GM12872 (cell line): ENCODE measurements around the gene NR4A3.

ENCODE experiments used
- TF ChIP-seq, protein P1 (sequence below): IDR thresholded peaks from 3 replicates; pipeline ENCODE4 v1.5.1; 2011; ENCODE audit warnings: low read depth, mild to moderate bottlenecking, low read length, moderate library complexity; ENCODE audit not compliant: insufficient read depth

Gene NR4A3

DNA sequence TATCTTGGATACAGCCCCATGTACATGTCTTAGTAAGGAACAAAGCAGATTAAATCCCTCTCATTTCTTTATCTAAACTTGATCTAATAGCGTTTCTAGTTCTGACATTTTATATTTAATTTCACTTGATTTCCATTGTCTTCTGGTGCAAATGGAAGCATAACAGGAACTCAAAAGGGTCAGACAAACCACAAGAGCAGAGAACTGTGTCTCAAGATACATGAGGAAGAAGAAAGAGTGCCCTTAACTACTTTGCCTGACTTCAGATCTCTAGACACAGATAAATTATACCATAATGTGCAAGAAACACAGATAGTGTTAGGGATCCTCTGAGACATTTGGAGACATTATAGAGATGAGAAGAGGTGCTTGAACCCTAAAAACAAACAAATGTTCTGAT, 64.1 kb downstream of the NR4A3 start:
- TF ChIP-seq, protein P1, sequence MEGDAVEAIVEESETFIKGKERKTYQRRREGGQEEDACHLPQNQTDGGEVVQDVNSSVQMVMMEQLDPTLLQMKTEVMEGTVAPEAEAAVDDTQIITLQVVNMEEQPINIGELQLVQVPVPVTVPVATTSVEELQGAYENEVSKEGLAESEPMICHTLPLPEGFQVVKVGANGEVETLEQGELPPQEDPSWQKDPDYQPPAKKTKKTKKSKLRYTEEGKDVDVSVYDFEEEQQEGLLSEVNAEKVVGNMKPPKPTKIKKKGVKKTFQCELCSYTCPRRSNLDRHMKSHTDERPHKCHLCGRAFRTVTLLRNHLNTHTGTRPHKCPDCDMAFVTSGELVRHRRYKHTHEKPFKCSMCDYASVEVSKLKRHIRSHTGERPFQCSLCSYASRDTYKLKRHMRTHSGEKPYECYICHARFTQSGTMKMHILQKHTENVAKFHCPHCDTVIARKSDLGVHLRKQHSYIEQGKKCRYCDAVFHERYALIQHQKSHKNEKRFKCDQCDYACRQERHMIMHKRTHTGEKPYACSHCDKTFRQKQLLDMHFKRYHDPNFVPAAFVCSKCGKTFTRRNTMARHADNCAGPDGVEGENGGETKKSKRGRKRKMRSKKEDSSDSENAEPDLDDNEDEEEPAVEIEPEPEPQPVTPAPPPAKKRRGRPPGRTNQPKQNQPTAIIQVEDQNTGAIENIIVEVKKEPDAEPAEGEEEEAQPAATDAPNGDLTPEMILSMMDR = no peak

DNA sequence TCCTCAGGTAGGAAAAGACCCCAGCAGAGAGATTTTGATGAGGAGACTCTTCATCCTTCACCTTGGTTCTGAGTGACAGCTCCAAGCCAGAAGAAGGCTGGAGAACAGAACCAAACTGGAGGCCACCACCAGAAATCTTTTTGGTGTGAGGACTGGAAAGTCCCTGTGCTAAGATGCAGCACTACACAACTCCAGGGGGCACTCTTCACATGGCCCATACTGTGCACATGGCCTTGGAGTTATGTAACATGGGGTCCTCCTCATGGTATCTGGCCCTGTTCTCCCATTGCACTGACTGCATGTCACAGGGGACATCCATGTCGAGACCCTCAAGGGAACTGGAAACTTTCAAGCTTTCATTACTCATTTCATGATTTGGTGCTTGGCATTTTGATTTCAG, 67.4 kb downstream of the NR4A3 start:
- TF ChIP-seq, protein P1 = peak; percentile 31; the same call in 1 of the 3 replicates

DNA sequence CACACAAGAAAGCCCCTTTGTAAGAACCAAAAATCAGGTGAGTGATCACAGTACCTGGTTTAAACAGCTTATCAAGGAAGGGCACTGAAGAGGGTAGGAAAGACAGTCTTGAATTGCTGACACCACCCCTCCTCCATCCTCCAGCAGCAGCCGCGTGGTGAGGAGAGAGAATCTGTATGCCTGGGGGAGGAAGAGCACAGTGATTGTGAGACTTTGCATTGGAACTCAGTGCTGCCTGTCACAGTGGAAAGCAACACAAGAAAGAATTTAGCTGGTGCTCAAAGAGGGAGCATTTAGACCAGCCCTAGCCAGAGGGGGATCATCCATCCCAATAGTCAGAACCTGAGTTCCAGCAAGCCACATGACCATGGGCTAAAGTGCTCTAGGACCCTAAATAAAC, 73.1 kb downstream of the NR4A3 start:
- TF ChIP-seq, protein P1 = no peak

DNA sequence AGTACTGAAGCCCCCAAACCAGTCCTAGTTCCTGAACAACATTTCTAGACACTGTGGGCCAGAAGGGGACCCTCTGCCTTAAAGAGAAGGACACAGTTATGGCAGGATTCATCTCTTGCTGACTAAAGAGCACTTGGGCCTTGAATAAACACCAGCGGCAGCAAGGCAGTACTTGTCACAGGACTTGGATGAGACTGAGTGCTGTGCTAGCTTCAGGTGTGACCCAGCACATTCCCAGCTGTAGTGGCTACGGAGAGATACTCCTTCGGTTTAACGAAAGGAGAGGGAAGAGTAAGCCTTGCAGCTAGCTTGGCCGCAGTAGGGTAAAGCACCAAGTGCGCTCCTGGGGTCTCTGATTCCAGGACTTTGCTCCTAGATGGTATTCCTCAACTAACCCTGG, 73.8 kb downstream of the NR4A3 start:
- TF ChIP-seq, protein P1 = no peak

DNA sequence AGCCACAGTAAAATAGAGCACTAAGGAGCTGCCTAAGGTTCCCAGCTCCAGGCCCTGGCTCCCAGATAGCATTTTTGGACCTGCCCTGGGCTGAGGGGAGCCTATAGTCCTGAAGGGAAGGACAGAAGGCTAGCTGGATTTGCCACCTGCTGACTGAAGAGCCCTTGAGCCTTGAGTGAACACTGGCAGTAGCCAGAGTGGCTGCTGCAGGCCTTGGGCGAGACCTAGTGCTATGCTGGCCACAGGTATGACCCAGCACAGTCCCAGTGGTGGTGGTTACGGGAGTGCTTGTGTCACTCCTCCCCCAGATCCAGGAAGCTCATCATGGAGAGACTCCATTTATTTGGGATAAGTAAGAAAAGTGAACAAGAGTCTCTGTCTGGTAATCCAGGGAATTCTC, 74.4 kb downstream of the NR4A3 start:
- TF ChIP-seq, protein P1 = no peak

DNA sequence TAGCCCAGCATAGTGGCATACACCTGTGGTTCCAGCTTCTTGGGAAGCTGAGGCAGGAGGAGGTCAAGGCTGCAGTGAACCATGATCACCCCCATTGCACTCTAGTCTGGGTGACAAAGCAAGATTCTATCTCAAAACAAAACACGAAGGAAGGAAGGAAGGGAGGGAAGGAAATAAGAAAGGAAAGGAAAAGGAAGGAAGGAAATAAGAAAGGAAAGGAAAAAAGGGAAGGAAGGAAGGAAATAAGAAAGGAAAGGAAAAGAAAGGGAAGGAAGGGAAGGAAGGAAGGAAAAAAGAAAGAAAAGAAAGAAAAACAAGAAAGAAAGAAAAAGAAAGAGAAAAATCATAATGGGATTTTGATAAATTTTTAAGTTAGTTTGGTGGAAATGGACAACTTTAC, 81.7 kb downstream of the NR4A3 start:
- TF ChIP-seq, protein P1 = no peak

DNA sequence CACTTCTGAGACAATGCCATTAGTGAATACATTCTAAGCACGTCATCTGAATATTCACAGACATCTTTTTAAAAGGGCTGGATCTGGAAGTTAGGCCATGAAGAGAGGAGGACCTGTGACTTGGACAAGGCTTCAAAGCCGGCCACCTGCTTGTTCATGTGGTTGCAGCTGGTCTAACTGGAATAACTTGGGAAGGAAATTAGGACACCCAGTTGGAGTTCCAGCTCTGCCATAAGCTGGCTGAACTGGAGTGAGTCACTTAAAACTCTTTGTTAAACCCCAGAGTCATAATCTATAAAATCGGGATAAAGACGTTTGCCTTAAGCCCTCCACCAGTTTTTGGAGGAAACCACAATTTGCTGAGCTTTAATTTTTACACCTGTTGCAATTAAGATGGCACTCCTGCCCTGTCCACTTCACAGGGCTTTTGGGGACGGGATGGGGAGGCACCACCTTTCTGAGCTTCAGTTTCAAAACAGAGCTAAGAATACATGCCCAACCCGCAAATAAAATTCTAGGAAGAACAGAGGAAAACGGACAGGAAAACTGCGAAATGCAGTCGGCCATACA, 84.2 kb downstream of the NR4A3 start:
- TF ChIP-seq, protein P1 = no peak
